Measurements from ENCODE around the gene HNRNPLL.
A peak's percentile ranks its signal among the peaks of the same experiment; 100 is the strongest.

The HNRNPLL gene

GRCh38 chr2:38601463-38602135, 1.1 kb downstream of the HNRNPLL start:
- no peak for DNase-seq (ENCODE audit: low read depth)
- peak overlapping the region; percentile 93 for H3K4me3 ChIP-seq (ENCODE audit: low read depth, low read length)
- no peak for TF ChIP-seq CTCF (IDR thresholded peaks at IDR 0.05; ENCODE audit: low read depth, low read length, missing control alignments)

- no peak for TF ChIP-seq CTCF (IDR thresholded peaks at IDR 0.05; ENCODE audit: low read depth, low read length, missing control alignments)
- peak overlapping the region; percentile 93; the same call in 1 of the 2 replicates for H3K4me3 ChIP-seq (ENCODE audit: low read depth, low read length)
- DNase-seq (ENCODE audit: low read depth), result no peak
These were observed 1.7 kb downstream of the HNRNPLL start for GRCh38 chr2:38600921-38601455.

- H3K4me3 ChIP-seq (ENCODE audit: low read depth, low read length), result no peak overlapping the region
- DNase-seq (ENCODE audit: low read depth), result no peak
These were observed 2.4 kb downstream of the HNRNPLL start for GRCh38 chr2:38600242-38600891.

GRCh38 chr2:38599706-38600105, 3.0 kb downstream of the HNRNPLL start:
- H3K4me3 ChIP-seq (ENCODE audit: low read depth, low read length), result no peak overlapping the region
- no peak for DNase-seq (ENCODE audit: low read depth)
- no peak for TF ChIP-seq CTCF (IDR thresholded peaks at IDR 0.05; ENCODE audit: low read depth, low read length, missing control alignments)

More at GRCh38 chr2:38600242-38600891, 2.4 kb downstream of the HNRNPLL start:
- TF ChIP-seq CTCF (IDR thresholded peaks at IDR 0.05; ENCODE audit: low read depth, low read length, missing control alignments), result no peak

GRCh38 chr2:38598991-38599295, 3.8 kb downstream of the HNRNPLL start:
- DNase-seq (ENCODE audit: low read depth), result no peak
- no peak for TF ChIP-seq CTCF (IDR thresholded peaks at IDR 0.05; ENCODE audit: low read depth, low read length, missing control alignments)
- no peak overlapping the region for H3K4me3 ChIP-seq (ENCODE audit: low read depth, low read length)

GRCh38 chr2:38598200-38598990, 4.3 kb downstream of the HNRNPLL start:
- DNase-seq (ENCODE audit: low read depth), result no peak
- no peak overlapping the region for H3K4me3 ChIP-seq (ENCODE audit: low read depth, low read length)
- no peak for TF ChIP-seq CTCF (IDR thresholded peaks at IDR 0.05; ENCODE audit: low read depth, low read length, missing control alignments)
